HL-60 (cell line): ENCODE measurements around the gene DMD.

Experiments
- CTCF ChIP-seq: IDR thresholded peaks from one replicate; pipeline ENCODE4 v1.5.1; 2011; ENCODE audit warnings: low read length, control low read depth, inconsistent platforms; ENCODE audit not compliant: insufficient read depth
- GABPA ChIP-seq: IDR thresholded peaks from 2 replicates; pipeline ENCODE4 v1.6.1; 2012; ENCODE audit warnings: low read depth
- POLR2AphosphoS5 ChIP-seq: IDR thresholded peaks from 2 replicates; pipeline ENCODE4 v1.6.1; 2012; ENCODE audit warnings: low read depth
- SPI1 ChIP-seq: IDR thresholded peaks from 2 replicates; pipeline ENCODE4 v1.6.1; 2012; ENCODE audit warnings: low read depth, mild to moderate bottlenecking, borderline replicate concordance

GRCh38 chrX:31604629-31605221, 1606.6 kb downstream of the DMD start:
- TF ChIP-seq CTCF (no peak), POLR2AphosphoS5 (no peak), SPI1 (peak; percentile 53; the same call in 1 of the 2 replicates), GABPA (no peak)
